DMS79 treated with DMSO at 0.1 percent for 48 hours (cell line): Measurements from ENCODE around the gene TMEM167A.
A peak's percentile ranks its signal among the peaks of the same experiment; 100 is the strongest.
"Not testable (repeated sequence)": the region's sequence is repeated elsewhere in the genome, so short reads cannot be mapped to it uniquely, and the experiment has no call there.

Source experiments
- DNase-seq: peaks from one replicate; lab custom pipeline; 2025; lab: John Stamatoyannopoulos, UW

TMEM167A gene

DNA sequence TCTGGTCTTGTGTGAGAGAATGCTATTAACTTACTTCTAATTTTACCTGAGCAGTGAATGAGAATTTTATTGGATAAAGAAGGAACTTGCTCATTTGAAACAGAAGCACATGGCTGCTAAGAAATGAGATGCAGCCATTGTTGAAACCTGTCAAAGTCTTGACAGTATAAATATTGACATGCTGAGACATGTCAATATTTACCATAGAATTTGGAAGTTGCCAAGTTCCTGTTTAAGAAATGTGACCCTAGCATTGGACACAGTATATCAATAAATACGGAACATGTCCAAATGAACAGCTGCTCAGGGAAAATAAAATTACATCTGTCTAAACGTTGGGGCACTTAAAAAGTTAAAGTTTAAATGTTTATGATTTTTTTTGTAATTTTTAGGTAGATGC, 7.9 kb upstream of the TMEM167A start:
- DNase-seq, result no peak

GRCh38 chr5:83084336-83084735, 7.1 kb upstream of the TMEM167A start:
- DNase-seq, result no peak

DNA sequence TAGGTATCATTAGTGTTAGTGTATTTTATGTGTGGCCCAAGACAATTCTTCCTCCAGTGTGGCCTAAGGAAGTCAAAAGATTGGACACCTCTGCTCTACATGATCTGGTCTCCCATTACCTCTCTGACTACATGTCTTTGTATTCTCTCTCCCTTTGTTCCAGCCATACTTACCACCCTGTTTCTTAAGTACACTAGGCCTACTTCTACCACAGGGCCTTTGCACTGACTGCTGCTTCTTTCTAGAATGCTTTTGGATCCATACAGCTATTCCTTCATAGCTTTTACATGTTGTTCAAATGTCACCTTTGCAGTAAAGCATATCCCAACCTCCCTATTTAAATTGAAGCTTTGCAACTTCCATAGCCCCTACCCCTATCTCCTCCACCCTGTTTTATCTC, 5.6 kb upstream of the TMEM167A start:
- no peak for DNase-seq

DNA sequence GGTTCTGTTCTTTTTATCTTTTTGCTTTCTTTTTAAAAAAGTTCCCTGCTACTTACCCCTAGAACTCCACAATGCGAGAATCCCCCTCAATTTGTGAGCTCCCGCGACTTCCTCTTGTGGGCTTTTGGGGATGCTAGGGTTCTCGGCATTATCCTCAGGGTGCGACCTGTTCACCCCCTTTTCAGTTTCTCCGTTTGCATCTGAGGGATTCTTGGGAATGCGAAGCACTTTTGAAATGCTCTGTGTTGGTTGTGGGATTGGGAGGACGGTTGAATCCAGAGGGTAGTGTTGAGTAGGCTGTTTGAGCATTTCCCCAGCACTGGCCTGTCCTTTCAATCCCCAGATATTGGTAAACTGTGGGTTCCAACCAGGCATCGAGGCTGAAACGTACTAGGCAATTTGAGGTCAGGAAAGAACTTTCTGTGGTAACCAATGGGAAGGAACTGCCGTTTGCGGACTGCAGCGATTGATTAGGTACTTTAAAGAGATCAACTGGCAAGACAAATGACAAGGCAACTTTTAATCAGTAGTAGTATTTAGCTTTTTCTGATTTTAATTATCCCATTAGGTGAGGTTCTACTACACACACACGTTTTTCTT, 568 bp upstream of the TMEM167A start:
- no peak for DNase-seq

GRCh38 chr5:83072966-83073365, 4.2 kb downstream of the TMEM167A start:
- no peak for DNase-seq

DNA sequence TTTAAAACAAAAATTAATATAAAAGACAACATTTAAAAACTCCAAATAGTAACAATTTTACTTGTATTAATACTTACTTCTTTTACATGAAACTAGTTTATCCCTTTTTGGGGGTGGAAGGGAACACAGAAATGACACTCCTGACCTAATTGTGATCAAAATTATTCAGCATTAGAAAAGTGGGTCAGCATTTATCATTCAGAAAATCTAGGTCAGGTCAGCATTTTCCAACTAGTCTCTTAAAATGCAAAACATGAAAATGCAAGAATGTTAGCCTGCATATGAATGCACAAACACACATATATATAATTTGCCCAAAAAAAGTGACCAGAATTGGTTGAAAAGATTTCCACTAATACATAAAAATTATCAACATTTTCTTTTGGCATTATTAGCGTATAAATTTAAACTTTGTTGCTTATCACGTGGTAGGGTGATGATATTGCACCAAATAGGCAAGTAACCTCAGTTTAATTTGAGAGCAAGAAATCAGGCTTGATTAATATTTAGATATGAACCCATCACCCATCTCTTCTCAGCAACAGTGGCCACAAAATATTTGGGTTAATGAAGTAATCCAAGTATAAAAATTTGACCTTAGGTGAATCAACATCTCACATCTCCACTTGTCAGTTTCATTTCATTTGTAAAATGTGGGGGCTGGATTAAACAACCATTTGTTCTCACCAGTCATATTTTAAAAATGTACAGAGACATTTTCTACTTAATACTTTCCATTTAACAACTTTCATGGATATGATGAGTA, 5.7 kb downstream of the TMEM167A start:
- no peak for DNase-seq

DNA sequence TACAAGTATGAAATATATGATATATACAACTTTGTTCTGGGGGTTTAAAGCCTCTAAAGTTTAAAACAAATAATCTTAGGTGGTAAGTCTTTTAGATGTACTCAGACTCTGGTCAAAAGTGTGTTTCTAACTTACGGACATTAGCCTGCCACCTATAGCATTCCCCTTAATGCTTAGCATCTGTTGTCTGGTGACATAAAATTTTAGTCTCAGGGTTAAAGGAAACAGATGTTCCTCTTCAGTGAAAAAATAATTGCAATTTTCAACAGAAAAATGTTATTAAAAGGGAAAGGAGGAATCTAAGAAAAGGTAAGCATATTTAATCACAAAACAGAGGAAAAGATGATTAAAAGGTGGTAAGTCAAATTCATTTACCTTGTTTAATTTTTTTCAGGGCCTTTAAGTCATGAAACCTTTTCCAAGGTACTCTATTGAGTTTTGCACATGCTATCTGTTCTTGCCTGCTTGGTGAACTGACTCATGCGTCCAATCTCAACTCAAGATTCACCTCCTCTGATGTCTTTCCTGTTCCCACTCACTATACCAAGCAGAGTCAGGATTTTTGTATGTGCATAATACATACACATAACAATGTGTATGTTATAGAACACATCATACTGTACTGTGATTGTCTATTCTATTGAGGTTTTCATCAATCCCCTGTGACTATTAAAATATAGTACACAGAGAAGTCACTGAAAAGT, 7.9 kb downstream of the TMEM167A start:
- no peak for DNase-seq

- DNase-seq, result not testable (repeated sequence)
These were observed 9.8 kb downstream of the TMEM167A start for GRCh38 chr5:83067377-83067776.

- DNase-seq, result no peak
These were observed 10.6 kb downstream of the TMEM167A start for GRCh38 chr5:83066548-83067110.

GRCh38 chr5:83059341-83059740, 17.9 kb downstream of the TMEM167A start:
- DNase-seq, result no peak

DNA sequence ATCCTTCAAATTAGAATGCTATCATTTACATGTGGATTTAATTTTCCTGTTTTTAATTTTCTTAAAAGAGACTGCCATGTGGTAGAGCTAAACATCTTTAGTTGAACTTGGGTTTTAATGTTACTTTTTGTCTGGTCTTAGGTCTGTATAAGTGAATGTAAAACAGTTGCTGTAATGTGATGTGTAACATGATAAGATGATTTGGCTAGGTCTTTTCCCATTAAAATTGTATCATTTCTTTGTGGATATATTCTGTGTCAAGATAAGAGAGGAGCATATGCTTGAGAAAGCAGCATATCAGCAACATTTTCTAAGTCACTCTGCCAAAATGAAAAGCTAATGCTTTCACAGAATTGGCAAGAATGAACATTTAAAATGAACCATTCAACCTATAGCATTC, 18.5 kb downstream of the TMEM167A start:
- DNase-seq, result no peak

DNA sequence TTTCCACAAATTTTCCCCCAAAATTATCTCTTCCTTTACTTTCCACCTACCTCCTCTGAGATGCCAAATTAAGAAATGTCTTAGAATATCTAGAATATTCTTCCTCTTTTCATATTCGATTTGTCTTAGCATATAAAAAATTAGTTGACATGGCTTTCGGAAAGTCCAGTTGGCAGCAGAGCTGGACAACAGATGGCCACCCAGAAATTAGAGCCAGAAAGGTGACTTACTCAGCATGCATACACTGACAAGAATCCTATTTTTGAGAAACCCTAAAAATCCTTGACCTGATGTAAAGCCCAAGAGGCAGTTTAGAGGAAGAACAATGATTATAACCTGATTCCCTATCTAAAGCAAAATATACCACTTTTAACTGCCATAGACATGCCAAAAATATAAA, 22.0 kb downstream of the TMEM167A start:
- no peak for DNase-seq

GRCh38 chr5:83050723-83051340, 26.4 kb downstream of the TMEM167A start:
- no peak for DNase-seq

DNA sequence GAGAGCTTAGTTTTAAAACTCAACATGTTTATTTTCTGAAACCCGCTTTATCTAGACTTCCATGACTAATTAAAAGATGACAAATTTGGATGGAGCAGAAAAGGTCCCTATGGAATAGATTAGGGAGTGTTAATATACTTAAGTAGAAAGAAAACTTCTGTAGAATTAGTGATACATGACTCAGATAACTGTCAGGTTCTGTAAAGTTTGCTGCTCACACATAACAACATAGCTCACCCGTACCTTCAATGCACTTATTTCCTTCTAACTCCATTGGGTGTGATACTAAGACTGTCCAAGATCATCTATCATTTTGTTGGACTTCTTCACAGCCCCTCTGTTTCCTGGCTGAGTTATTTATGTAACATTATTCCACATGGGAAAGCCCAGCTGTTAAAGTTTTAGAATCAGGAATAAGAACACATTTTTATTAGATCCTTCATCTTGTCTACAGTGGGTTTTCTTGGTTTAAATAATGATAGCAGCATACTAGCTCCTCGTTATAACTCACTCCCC, 27.8 kb downstream of the TMEM167A start:
- DNase-seq, result no peak

GRCh38 chr5:83048811-83049210, 28.4 kb downstream of the TMEM167A start:
- no peak for DNase-seq

- DNase-seq, result no peak
These were observed 28.9 kb downstream of the TMEM167A start for GRCh38 chr5:83048277-83048676.

DNA sequence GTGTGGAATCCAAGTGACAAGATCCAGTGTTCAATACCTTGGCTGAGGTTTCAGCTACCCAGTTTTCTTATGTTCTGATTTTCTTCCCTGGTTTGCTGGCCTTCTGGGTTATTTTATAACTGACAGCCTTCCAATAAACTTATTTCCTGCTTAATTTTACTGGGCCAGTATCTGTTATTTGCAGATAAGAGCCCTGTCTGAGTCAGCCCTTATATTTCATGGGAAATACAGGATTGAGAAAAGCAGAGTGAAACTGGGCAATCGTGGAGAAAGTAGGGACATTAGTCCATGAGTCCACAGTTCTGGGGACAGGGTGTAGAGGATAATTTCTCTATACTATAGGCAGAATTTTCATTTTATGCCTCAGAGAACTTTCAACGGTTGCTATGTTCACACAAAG, 32.3 kb downstream of the TMEM167A start:
- no peak for DNase-seq

DNA sequence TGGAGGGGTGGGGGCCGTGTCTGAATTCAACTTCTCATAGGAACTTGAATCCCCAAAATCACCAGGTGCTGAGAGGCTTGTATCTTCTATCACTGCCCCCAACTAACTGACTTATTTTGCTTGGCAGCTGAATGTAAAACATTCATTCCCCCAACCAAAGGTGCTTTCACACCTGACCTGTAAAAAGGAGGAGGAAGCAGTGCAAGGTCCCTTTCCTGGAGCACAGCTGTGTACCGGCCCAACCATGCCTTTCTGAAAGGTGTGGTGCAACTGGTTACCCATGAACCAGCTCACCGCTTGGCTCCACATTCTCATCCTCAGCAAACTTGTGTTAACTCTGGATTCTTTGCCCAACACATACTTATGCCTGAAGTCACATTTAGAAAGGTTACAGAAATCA, 34.7 kb downstream of the TMEM167A start:
- DNase-seq, result no peak

DNA sequence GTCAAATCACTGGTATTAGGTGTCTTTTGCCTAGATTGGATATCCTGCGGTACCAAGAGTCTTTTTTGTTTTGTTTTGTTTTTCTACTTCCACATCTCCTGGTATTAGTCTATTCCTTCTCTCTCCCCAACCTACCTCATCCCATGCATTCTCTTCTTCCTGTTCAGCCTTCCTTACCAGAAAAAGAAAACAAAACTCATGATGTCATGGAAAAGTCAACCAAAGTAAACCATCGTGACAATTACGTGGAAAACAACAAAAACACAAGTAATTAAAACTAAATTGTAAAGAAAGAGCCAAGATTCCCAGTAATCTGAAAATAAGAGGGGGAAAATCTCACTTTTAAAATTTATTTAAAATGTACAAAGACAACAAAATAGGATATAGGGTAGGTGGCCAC, 38.3 kb downstream of the TMEM167A start:
- no peak for DNase-seq

GRCh38 chr5:83036991-83037575, 40.1 kb downstream of the TMEM167A start:
- DNase-seq, result no peak

GRCh38 chr5:83035373-83036100, 41.7 kb downstream of the TMEM167A start:
- DNase-seq, result peak; percentile 74
